NCI-H226 (cell line): ENCODE measurements around the gene TMCC2.
A peak's percentile ranks its signal among the peaks of the same experiment; 100 is the strongest.

Experiments
- DNase-seq: peaks from one replicate; pipeline ENCODE4 v3.0.0-alpha.2; 2015

Gene TMCC2

GRCh38 chr1:205310976-205311704, 83.4 kb downstream of the TMCC2 start:
- no peak for DNase-seq

DNA sequence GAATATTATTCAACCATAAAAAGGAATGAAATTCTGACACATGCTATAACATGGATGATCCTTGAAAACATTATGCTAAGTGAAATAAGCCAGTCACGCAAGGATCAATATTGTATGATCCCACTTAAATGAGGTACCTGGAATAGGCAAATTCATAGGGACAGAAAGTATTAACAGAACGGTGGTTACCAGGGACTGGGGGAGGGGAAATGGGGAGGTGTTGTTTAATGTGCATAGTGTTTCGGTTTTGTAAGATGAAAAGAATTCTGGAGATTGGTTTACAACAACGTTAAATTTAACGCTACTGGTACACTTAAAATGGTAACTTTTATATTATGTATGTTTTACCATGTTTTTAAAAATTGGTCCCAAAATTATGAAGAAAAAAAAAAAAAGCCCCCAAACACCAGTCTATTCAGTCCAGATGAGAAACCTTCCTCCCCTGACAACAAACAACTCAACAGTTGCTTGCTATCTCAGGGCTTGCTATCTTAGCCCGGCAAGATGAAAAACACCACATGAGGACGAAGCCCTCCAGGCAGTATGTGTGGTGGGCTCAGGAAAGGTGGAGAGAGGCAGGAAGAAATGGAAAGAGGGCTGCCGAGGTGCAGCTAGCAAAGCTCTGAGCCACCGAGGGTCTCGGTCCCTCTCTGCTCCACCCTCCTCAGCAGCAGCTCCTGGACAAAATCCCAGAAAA, 85.3 kb downstream of the TMCC2 start:
- DNase-seq, result peak; percentile 1

DNA sequence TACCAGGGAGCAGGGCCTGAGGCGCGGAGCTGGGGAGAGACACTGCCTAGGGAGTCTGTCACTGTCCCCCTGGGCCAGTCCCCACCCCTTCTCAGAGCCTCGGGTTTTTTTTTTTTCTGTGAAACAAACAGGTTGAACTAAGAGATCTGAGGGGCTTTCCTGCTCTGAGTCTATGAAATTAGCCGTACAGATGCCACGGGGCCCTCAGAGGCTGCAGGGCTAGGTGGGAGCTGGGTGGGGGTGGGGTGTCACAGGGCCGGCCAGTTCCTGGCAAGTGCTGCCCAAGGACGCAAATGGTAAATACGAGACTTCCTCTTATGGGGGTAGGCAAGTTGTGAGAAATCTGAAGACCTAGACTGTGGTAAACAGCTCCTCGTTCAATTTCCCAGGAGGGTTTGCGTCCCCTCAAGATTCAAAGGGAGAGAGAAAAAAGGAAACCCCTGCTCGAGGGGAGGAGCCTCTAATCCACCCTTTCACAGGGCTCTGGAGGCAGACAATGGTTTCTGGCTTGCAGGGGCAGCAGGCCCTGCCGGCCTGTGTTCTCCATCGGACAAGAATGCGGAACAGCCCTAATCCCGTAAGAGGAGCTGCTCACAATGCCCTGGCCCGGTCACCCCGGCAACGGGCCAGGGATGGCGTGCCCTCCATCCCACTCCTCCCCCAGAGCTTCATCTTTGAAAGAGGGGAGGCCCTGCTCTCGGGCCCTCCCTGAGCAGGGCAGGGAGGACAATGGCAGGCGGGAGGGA, 86.0 kb downstream of the TMCC2 start:
- DNase-seq, result no peak

GRCh38 chr1:205315008-205315618, 87.4 kb downstream of the TMCC2 start:
- no peak for DNase-seq

- no peak for DNase-seq
These were observed 88.4 kb downstream of the TMCC2 start for GRCh38 chr1:205316161-205316566.

DNA sequence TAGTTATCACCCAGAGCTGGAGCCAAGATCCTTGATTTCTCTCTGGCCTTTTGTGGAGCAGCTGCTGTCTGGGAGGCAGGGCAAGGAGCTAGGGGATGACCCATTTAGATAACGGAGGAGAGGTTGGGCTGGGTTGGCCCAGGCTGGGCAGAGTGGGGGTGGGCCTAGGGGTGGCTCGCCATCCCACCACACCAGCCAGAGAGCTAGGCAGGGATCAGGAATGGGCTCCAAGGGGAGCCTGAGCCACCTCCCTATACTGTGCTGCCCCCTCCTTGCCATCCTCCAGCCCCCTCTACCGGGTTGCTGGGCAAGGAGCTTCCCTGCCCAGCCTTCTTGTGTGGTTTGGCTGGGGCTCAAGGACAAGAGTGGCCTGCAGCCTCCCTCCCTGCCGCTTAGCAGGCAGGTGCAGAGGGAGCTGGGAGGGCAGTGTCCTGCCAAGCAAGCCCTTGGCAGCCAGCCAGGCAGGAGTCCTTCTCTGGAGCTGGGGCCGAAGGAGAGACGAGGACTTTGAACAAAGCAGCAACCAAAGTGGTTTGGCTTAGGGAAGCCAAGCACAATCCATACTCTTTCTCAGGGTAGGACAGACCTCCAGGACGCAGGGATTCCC, 89.7 kb downstream of the TMCC2 start:
- DNase-seq, result peak; percentile 70

DNA sequence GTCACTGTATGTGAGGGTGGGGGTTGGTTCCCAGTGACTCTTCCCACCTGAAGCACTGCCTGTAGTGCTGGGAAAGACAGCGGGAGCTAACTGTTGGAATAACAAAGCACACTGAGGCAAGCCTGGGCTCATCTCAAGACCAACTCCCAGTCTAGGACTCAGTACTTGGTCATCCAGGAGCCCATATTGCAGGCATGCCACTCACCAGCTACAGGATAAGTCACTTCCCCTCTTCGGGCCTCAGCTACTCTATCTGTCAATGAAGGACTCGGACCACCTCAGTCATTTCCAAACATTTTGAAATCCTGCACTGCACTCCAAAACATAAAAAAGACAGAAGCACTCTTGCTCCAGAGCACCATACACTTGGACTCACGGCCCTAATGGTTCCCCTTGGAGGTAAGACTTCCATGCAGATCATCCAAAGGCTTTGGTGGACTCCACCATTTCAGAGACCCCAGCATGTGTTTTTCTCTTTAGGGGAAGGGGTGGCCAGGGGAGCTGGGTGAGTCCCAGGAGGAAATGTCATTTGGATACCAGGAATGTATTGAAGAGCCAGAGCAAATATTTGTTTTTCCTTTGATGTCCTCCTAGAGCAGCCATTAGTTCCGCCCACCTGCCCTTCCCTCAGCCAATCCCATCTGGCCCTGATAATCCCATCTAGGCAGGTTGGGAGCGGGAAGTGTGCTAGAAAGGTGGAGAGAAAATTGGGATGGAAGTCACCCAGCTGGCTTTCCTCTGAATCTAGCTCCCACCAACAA, 90.7 kb downstream of the TMCC2 start:
- DNase-seq, result no peak

DNA sequence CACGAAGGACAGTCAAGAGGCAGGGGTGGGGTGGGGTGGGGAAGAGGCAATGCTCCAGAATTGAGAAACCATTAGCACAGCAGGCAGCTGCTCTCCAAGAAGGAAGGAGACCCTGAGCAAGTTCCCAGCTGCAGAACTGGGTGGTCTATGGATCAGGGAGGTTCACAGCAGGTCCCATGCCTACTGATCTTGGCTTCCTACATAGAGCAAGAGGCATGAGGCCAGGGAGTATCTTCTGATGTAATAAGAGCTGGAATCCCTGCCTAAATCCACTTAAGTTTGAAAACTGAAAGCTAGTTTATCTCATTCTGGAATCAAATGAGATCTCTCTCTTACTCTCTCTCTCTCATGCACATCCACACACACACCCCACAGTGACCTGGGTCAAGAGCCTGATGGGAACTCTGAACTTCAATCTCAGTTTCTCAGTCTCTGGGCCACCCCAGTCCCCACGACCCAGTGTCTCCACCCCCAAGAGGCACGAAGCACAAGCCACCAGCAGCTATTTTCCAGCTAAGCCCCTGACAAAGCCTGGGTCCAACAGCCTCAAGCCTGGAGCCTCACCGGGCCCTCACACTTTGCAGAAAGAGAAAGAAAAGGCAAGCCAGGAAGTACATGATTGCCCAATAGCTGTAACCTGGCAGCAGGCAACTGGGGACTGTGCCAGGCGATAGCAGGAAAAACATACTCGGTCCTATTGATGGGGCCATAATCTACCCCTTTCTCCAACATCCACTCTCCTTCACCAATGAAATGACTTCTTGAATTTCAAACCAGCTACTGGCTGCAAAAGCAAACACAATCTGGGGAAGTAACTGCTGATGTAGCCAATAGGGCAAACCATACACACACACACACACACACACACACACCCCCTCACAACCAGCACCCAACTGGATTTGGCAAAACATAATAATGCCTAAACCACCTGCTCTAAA, 91.6 kb downstream of the TMCC2 start:
- peak; percentile 84 for DNase-seq

DNA sequence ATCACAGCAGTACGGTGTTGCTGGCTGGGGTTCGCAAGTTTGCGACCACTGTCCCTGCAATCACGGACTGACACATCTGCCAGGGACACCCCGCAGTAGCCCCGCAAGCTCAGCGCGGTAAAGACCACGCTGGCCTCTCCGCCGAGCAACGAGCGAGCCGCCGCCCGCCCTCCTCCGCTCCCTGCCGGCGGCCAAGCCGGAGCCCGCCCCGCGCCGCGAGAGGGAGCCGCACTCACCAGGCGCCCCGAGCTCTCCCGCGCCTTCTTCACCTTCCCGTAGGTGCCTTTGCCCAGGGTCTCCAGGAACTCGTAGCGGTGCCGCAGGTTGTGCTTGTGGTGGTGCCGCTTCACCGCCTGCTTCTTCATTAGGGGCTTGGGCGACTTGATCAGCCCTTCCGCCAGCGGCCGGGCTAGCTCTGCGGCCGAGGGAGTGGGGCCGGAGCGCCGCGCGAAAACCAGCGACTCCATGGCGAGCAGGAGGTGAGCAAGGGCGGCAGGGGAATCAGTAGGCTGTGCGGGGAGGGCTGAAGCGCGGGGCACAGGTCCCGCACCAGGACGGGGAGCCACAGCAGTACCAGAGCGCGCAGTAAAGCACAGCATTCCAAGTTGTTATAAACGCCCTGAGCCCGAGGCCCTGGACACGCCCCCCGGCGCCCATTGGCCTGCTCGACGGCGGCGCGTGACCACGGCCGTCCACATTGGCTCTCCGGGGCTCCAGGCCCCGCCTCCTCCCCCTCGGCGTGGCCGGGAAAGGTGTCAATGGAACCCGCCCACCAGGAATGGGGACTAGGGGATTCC, 93.6 kb downstream of the TMCC2 start, which contains the start of gene NUAK2:
TSS of gene NUAK2 (minus strand) at position 584 of the 797 bp plus-strand sequence. CDS start at position 467, 117 bp downstream.
- peak; percentile 95 for DNase-seq

GRCh38 chr1:205321959-205322283, 94.2 kb downstream of the TMCC2 start:
- DNase-seq, result no peak
